Measurements from ENCODE around the gene ATXN2.
"Not testable (repeated sequence)": the region's sequence is repeated elsewhere in the genome, so short reads cannot be mapped to it uniquely, and the experiment has no call there.

Gene ATXN2

GRCh38 chr12:111598637-111599452 is at the start of gene ATXN2:
Gene ATXN2, minus strand, starts transcription at chr12:111599315. Its CDS starts 281 bp downstream, at chr12:111599034.
- DNase-seq (ENCODE audit: low read depth): peak; percentile 48

GRCh38 chr12:111645433-111645832 is 46.3 kb upstream of the ATXN2 start:
- no peak for DNase-seq (ENCODE audit: low read depth)

- peak; percentile 32 for DNase-seq (ENCODE audit: low read depth)
Measured at GRCh38 chr12:111643427-111643826, 44.3 kb upstream of the ATXN2 start.

- DNase-seq (ENCODE audit: low read depth): no peak
Measured at GRCh38 chr12:111642681-111643426, 43.7 kb upstream of the ATXN2 start.

GRCh38 chr12:111640506-111640905 is 41.4 kb upstream of the ATXN2 start:
- no peak for DNase-seq (ENCODE audit: low read depth)

- no peak for DNase-seq (ENCODE audit: low read depth)
Measured at GRCh38 chr12:111638556-111638955, 39.4 kb upstream of the ATXN2 start.

- peak; percentile 37 for DNase-seq (ENCODE audit: low read depth)
Measured at GRCh38 chr12:111636209-111636945, 37.3 kb upstream of the ATXN2 start.

- DNase-seq (ENCODE audit: low read depth): no peak
Measured at GRCh38 chr12:111635524-111635923, 36.4 kb upstream of the ATXN2 start.

GRCh38 chr12:111628505-111629260 is 29.6 kb upstream of the ATXN2 start:
- no peak for DNase-seq (ENCODE audit: low read depth)

- no peak for DNase-seq (ENCODE audit: low read depth)
Measured at GRCh38 chr12:111626230-111626629, 27.1 kb upstream of the ATXN2 start.

GRCh38 chr12:111624540-111624939 is 25.4 kb upstream of the ATXN2 start:
- no peak for DNase-seq (ENCODE audit: low read depth)

- DNase-seq (ENCODE audit: low read depth): not testable (repeated sequence)
Measured at GRCh38 chr12:111617841-111618240, 18.7 kb upstream of the ATXN2 start.

GRCh38 chr12:111616177-111616623 is 17.1 kb upstream of the ATXN2 start:
- DNase-seq (ENCODE audit: low read depth): no peak

GRCh38 chr12:111607239-111607638 is 8.1 kb upstream of the ATXN2 start:
- DNase-seq (ENCODE audit: low read depth): no peak

- DNase-seq (ENCODE audit: low read depth): no peak
Measured at GRCh38 chr12:111606767-111607230, 7.7 kb upstream of the ATXN2 start.

- DNase-seq (ENCODE audit: low read depth): no peak
Measured at GRCh38 chr12:111605911-111606766, 7.0 kb upstream of the ATXN2 start.

- DNase-seq (ENCODE audit: low read depth): not testable (repeated sequence)
Measured at GRCh38 chr12:111602857-111603256, 3.7 kb upstream of the ATXN2 start.

GRCh38 chr12:111602348-111602747 is 3.2 kb upstream of the ATXN2 start:
- no peak for DNase-seq (ENCODE audit: low read depth)

- not testable (repeated sequence) for DNase-seq (ENCODE audit: low read depth)
Measured at GRCh38 chr12:111600986-111601385, 1.9 kb upstream of the ATXN2 start.

- no peak for DNase-seq (ENCODE audit: low read depth)
Measured at GRCh38 chr12:111600205-111600642, 1.1 kb upstream of the ATXN2 start.
